Endometrial microvascular endothelial cells (primary cell): ENCODE measurements around the gene GPR62. TPM values are rescaled to one million over a fixed set of nuclear protein-coding genes. Genes with fewer than 3 reads are reported as not detected.
"Not testable (repeated sequence)": the region's sequence is repeated elsewhere in the genome, so short reads cannot be mapped to it uniquely, and the experiment has no call there.

Experiments
- in situ Hi-C: cut with HindIII; loops from 2 replicates; pipeline ENCODE4 v1.10.0; 2017; ENCODE audit warnings: low sequenced_read_pairs, low pct_unique_long_range_greater_than_20kb; ENCODE audit errors: inconsistent ontology term
- total RNA-seq: library from RNA; depleted of rRNA; stranded (reverse); fragments of >200 nt; gene quantifications from one replicate; pipeline ENCODE4 v1.2.3, GENCODE V29; 2015; ENCODE audit errors: inconsistent ontology term

The GPR62 gene
- total RNA-seq, result not detected

DNA sequence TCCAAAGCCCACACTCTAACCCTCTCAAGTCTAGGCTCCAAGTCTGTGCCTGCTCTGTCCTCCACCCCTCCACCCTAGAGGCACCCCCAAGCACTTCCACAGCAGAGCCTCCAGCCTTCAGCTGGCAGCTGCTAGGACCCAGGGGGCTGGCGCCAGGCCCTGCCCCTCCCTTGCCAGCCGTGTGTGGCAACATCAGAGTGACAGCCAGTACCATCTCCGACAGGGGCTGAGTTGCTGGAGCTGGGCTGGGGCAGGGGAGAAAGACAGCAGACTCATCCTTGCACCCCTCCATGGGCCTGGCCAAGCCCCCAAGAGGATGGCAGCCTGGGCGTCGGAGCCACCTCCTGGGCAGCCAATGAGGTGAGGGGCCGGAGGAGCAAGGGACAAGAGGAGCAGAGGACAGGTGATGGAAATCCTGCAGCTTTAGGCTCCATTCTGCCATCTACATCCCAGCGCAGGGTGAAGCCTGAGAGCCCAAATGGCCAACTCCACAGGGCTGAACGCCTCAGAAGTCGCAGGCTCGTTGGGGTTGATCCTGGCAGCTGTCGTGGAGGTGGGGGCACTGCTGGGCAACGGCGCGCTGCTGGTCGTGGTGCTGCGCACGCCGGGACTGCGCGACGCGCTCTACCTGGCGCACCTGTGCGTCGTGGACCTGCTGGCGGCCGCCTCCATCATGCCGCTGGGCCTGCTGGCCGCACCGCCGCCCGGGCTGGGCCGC, at the start of gene GPR62:
TSS of gene GPR62 (plus strand) at position 207 of the 718 bp plus-strand sequence. CDS start at position 479, 272 bp downstream.
- in situ Hi-C loops, result no loop called here

- in situ Hi-C loops, result no loop called here
These were observed 47.2 kb upstream of the GPR62 start for GRCh38 chr3:51908026-51908425.

DNA sequence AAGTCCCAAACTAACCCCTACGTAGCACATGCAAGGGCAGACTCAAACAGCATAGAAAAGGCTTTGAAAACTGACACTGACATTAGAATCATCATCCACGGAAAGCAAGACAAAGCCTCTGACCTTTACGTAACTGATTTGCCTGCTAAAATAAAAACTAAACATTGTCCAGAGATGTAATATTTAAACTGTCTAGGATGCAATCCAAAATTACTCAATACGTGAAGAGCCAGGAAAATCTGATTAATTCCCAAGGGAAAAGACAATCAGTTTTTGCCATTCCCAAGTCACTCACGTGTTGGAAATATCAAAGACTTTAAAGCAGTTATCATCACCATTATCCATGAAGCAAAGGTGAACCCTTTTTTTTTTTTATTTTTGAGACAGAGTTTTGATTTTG, 38.8 kb upstream of the GPR62 start:
- in situ Hi-C loops, result no loop called here

GRCh38 chr3:51921081-51921578, 34.1 kb upstream of the GPR62 start:
- in situ Hi-C loops, result no loop called here

GRCh38 chr3:51927061-51927977, 27.9 kb upstream of the GPR62 start:
- in situ Hi-C loops, result no loop called here

- in situ Hi-C loops, result no loop called here
These were observed 26.7 kb upstream of the GPR62 start for GRCh38 chr3:51928438-51928837.

DNA sequence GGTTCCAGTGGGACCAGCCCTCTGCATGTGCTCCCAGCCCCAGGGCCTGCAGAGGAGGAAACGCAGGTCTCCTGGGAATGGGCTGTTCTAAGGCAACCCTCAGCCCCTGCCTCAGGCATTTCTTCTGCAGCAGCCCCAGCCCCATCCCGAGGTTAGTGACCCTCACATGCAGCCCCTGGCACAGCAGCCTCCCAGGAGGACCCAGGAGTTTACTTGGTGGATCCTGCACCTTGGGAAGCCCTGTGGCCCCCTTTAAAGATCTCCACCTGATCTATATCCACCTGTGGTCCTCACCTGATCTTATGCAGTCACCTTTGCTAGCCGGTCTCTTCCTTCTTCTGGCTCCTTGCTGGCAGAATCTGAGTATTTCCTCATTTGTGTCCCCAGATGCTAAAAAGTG, 26.2 kb upstream of the GPR62 start:
- in situ Hi-C loops, result not testable (repeated sequence)

- in situ Hi-C loops, result no loop called here
These were observed 25.7 kb upstream of the GPR62 start for GRCh38 chr3:51929420-51930003.

DNA sequence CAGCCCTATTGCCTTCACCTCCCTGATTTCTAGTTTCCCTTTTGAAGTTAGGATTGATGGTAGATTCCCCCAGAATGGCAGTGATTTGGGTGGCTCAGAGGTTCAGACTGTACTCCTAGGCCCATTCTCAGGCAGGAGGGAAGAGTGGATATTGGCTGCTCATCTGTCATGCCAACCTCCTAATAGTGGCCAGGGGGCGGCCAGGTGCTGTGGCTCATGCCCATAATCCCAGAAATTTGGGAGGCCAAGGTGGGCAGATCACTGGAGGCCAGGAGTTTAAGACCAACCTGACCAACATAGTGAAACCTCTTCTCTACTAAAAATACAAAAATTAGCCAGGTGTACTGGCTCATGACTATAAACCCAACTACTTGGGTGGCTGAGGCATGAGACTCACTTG, 24.7 kb upstream of the GPR62 start:
- in situ Hi-C loops, result no loop called here

GRCh38 chr3:51931756-51932155, 23.4 kb upstream of the GPR62 start:
- in situ Hi-C loops, result no loop called here

DNA sequence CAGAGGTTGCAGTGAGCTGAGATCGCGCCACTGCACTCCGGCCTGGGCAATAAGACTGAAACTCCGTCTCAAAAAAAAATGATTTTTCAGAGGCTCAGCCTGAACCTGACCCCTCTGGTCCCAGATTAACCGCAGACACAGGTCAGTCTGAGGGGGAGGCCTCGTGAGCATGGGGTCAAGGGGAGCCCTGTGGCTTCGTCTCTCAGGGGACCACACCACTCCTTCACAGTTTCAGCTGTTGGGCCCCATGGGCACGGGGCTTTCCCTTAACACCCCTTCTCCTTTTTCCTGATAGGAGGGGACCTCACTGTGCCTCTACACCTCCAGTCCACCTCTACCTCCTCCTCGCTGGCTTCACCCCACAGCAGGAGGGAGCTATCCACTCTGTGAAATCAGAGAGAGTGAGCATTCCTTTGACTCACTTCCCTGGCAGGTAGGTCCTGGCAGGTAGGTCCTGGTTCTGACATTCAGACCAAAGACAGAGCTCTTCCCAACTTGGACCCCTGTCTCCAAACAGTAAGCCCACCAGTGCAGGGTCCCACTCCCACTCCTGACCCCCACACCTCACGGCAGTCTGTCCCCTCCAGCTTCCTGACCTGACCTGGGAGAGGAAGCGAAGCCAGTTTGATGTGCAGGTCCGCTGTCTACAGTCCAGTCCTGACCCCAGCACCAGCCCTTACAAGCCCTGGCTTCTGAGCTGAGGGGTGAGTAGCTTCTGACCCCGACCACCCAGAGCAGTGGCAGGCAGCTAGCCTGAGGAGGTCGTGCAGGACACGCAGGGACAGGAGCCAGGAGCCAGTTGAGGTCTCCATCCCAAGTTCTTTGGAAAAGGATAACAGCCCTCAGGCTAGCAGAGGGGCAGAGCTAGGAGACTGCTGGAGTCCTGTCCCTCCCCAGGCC, 22.5 kb upstream of the GPR62 start:
- in situ Hi-C loops, result no loop called here

DNA sequence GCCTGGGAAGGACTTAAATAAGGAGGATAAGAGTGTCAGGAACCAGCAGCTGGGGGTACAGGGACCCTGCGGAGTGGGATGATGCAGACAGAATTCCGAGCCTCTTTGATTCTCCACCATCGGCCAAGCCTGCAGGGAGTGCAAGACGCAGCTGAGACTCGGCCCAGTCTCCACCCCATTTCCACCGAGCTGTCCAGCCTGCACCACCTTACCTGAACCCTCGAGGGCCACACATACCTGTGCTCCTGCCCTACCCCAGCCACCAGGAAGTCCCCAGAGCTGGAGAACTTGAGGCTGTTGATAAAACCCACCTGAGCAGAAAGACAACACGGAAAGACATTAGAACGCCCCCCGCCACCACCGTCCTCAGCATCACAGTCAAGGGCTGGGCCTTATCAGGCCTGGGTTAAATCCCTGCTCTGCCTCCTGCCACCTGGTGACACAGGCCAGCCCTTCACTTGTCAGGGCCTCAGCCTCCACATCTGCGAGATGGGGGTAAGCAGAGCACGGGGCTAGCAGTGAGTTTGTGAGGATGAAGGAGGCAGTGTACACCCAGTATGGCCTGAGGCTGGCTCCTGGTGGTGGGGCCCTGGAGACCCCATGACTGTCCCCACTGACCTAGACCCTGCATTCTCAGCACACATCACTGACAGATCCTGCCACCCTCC, 21.6 kb upstream of the GPR62 start:
- in situ Hi-C loops, result no loop called here

- in situ Hi-C loops, result no loop called here
These were observed 20.9 kb upstream of the GPR62 start for GRCh38 chr3:51934139-51934850.

DNA sequence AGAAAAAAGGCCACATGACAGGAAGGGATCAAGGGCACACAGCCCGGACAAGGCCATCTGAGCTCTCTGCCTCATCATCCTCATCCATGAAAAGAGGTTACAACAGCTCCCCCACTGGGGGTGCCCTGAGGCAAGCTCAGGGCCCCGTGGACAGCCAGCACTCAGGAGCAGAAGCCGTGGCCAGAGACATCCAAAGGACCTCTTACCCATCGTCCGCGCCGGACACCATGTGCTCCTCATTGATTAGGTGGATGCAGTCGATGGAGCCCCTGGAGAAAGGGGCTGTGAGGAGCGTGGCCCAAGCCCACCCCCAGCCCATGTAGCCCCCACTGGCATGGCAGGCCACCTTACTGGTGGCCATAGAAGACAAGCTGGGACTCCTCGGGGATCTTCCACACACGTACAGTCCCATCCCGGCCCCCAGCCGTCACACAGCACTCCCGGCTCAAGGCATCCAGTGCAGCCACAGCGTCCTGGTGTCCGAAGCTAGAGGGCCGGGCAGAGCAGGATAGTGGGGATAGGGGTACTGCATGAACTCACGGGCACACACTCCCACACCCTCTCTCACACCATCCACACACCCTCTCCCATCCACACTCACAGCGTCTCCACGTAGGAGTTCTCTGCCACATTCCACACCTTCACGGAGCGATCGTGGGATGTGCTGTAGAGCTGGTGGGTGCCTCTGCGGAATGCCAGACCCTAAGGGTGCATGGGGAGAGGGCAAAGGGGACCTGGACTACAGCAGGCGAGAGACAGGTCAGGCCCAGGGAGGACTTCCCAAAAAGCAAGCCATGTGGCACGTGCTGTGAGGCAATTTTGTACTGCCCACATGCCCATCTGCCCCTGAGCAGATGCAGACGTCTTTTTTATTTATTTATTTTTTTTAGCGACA, 19.9 kb upstream of the GPR62 start:
- in situ Hi-C loops, result no loop called here

DNA sequence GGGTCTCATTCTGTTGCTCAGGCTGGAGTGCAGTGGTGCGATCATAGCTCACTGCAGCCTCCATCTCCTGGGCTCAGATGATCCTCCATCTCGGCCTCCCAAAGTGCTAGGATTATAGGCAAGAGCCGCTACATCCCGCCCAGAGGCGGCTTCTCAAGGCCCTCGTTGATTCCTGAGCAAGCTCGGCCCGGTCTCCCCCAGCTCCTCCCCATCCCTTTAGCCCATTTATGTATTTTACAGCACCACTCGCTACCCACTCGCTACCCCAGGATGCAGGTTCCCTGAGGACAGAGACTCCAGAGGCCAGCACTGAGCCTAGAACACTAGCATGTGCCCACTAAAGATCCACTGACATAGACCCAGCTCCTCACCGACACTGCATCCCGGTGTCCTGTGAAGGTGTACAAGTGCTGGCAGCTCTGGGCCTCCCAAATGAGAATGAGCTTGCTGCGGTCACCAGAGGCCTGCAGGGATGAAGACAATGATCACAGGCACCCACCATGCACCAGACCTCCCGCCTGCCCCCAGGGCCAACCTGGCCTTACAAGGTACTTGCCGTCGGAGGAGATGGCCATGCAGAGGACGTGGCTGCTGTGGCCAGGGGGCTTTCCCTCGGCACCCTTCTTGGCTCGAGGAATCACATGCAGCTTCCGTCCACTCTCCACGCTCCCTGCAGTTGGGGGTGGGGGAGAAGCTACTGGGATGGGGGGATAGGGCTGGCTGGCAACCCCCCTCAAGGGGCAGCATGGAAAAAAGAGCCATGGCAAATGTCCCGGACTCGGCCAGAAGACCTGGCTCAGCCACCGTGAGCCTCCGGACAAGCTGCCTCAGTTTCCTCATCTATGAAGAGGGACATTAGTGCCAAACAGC, 19.1 kb upstream of the GPR62 start:
- in situ Hi-C loops, result no loop called here

DNA sequence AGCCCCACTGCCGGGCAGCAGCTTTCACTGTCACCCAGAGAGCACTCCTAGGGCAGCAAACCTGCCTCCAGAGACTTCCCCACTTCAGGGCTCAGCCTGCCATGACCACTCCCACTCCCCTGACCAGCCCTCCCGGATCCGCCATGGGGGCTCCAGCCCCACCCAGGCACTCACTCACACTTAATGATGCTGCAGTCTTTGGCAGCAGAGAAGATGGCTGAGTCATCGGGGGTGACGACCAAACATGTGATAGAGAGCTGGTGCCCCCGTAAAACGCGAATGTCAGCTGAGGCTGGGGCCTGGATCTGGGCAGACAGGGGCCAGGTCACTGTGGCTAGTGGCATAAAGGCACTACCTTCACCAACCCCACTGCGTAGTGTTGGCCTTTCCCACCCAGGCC, 18.2 kb upstream of the GPR62 start:
- in situ Hi-C loops, result no loop called here
